Liver (tissue), 9 donors: Measurements from ENCODE around the gene CLRN3. TPM values are rescaled to one million over a fixed set of nuclear protein-coding genes. Genes with fewer than 3 reads are reported as not detected.

ENCODE experiments used
- DNase-seq: peaks from one replicate; pipeline ENCODE4 v3.0.0-alpha.2; 2017; ENCODE audit warnings: low spot score
- H3K27ac ChIP-seq, 2 donors: one replicate each; pipeline ENCODE4 v1.7.0; 2013; ENCODE audit warnings: inconsistent platforms in 2 of 2, low read length in 2 of 2, control low read depth in 1 of 2, low read depth in 1 of 2, mild to moderate bottlenecking in 1 of 2
- H3K27me3 ChIP-seq, 4 donors: one replicate each; pipeline versions ENCODE4 v1.6.1 to v1.7.0; 2013; ENCODE audit warnings: low read length in 3 of 4, inconsistent platforms in 1 of 4, mild to moderate bottlenecking in 1 of 4, moderate library complexity in 1 of 4; ENCODE audit not compliant: control insufficient read depth in 4 of 4, insufficient read depth in 4 of 4
- H3K36me3 ChIP-seq, 4 donors: one replicate each; pipeline versions ENCODE4 v1.6.1 to v1.7.0; 2013; ENCODE audit warnings: low read length in 3 of 4, mild to moderate bottlenecking in 3 of 4, low read depth in 1 of 4, moderate library complexity in 1 of 4; ENCODE audit not compliant: control insufficient read depth in 4 of 4, insufficient read depth in 3 of 4
- H3K4me1 ChIP-seq, 4 donors: one replicate each; pipeline versions ENCODE4 v1.6.1 to v1.7.0; 2013; ENCODE audit warnings: low read length in 3 of 4, mild to moderate bottlenecking in 3 of 4, moderate library complexity in 1 of 4; ENCODE audit not compliant: control insufficient read depth in 4 of 4, insufficient read depth in 4 of 4
- H3K4me3 ChIP-seq, 3 donors: one replicate each; pipeline versions ENCODE4 v1.6.1 to v1.7.0; 2013; ENCODE audit warnings: low read length in 3 of 3, control low read depth in 1 of 3, low read depth in 1 of 3, mild to moderate bottlenecking in 1 of 3
- H3K9ac ChIP-seq, 2 donors: one replicate each; pipeline ENCODE4 v1.7.0; 2013; ENCODE audit warnings: low read length in 2 of 2, mild to moderate bottlenecking in 2 of 2, moderate library complexity in 2 of 2, control low read depth in 1 of 2, low read depth in 1 of 2
- H3K9me3 ChIP-seq, 4 donors: one replicate each; pipeline versions ENCODE4 v1.6.1 to v1.7.0; 2013; ENCODE audit warnings: low read length in 3 of 4; ENCODE audit not compliant: control insufficient read depth in 4 of 4
- ATF3 ChIP-seq: IDR thresholded peaks from 2 replicates; pipeline ENCODE4 v1.6.1; 2016; ENCODE audit warnings: antibody characterized with exemption
- CTCF ChIP-seq: fragments of 150-350 bp; IDR thresholded peaks from 2 replicates; pipeline ENCODE4 v1.5.1; 2017; ENCODE audit warnings: improper control_type of control experiment, low read depth, low read length; ENCODE audit not compliant: missing input control
- EGR1 ChIP-seq, 2 donors: IDR thresholded peaks; 2 replicates each; pipeline ENCODE4 v1.6.1; 2016 to 2018; ENCODE audit warnings: antibody characterized with exemption in 2 of 2, low read depth in 2 of 2
- FOXA1 ChIP-seq: IDR thresholded peaks from 2 replicates; pipeline ENCODE4 v1.6.1; 2016; ENCODE audit warnings: antibody characterized with exemption
- FOXA2 ChIP-seq: IDR thresholded peaks from 2 replicates; pipeline ENCODE4 v1.6.1; 2016; ENCODE audit warnings: antibody characterized with exemption
- GABPA ChIP-seq, 2 donors: IDR thresholded peaks in 1 of 2; conservative IDR thresholded peaks in 1 of 2; 2 replicates each; pipeline ENCODE4 v1.6.1; 2016; ENCODE audit warnings: antibody characterized with exemption in 2 of 2, mild to moderate bottlenecking in 1 of 2, moderate library complexity in 1 of 2
- HNF4A ChIP-seq, 2 donors: conservative IDR thresholded peaks; 2 replicates each; pipeline ENCODE4 v1.6.1; 2016; ENCODE audit warnings: antibody characterized with exemption in 2 of 2, mild to moderate bottlenecking in 2 of 2
- HNF4G ChIP-seq: IDR thresholded peaks from 2 replicates; pipeline ENCODE4 v1.6.1; 2016; ENCODE audit warnings: antibody characterized with exemption
- JUND ChIP-seq, 2 donors: IDR thresholded peaks; 2 replicates each; pipeline ENCODE4 v1.6.1; 2016; ENCODE audit warnings: antibody characterized with exemption in 2 of 2
- MAX ChIP-seq: IDR thresholded peaks from 2 replicates; pipeline ENCODE4 v1.6.1; 2016; ENCODE audit warnings: antibody characterized with exemption
- NR2F2 ChIP-seq: IDR thresholded peaks from 2 replicates; pipeline ENCODE4 v1.6.1; 2016; ENCODE audit warnings: antibody characterized with exemption
- RAD21 ChIP-seq, 2 donors: IDR thresholded peaks; 2 replicates each; pipeline ENCODE4 v1.6.1; 2016; ENCODE audit warnings: antibody characterized with exemption in 2 of 2, mild to moderate bottlenecking in 2 of 2
- REST ChIP-seq: IDR thresholded peaks from 2 replicates; pipeline ENCODE4 v1.6.1; 2016; ENCODE audit warnings: antibody characterized with exemption, mild to moderate bottlenecking
- RXRA ChIP-seq, 2 donors: IDR thresholded peaks; 2 replicates each; pipeline ENCODE4 v1.6.1; 2017 to 2018; ENCODE audit warnings: antibody characterized with exemption in 2 of 2, mild to moderate bottlenecking in 1 of 2
- SP1 ChIP-seq: IDR thresholded peaks from 2 replicates; pipeline ENCODE4 v1.6.1; 2018; ENCODE audit warnings: antibody characterized with exemption, mild to moderate bottlenecking
- TAF1 ChIP-seq: conservative IDR thresholded peaks from 2 replicates; pipeline ENCODE4 v1.6.1; 2016; ENCODE audit warnings: antibody characterized with exemption, mild to moderate bottlenecking
- YY1 ChIP-seq: IDR thresholded peaks from 2 replicates; pipeline ENCODE4 v1.6.1; 2016; ENCODE audit warnings: antibody characterized with exemption, mild to moderate bottlenecking
- ZBTB33 ChIP-seq: IDR thresholded peaks from 2 replicates; pipeline ENCODE4 v1.6.1; 2016; ENCODE audit warnings: antibody characterized with exemption
- WGBS: extraction: QIAGEN DNeasy Blood & Tissue Kit; methylation state at CpG from one replicate; pipeline ENCODE4 v1.1.7; 2013; 5-methylcytosine and 5-hydroxymethylcytosine counted together
- polyA plus RNA-seq, 2 donors: library from polyadenylated mRNA; stranded (reverse) in 1 of 2; unstranded in 1 of 2; fragments of 200-250 nt in 1 of 2; fragments of >200 nt in 1 of 2; fragmentation: Nextera tagmentation in 1 of 2; extraction: Ambion mirVana in 1 of 2; gene quantifications; one replicate each; pipeline versions ENCODE4 v1.2.1 to v1.2.3, GENCODE V29; 2013 to 2015
- total RNA-seq, 2 donors: library from RNA; depleted of rRNA; stranded (reverse); fragments of >200 nt; gene quantifications; one replicate each; pipeline ENCODE4 v1.2.3, GENCODE V29; 2014
- donor health status: healthy.
- donor health status: healthy.
- donor health status: healthy.
- donor health status: healthy.
- donor health status: healthy.

The CLRN3 gene
- total and polyA plus RNA-seq, 4 donors = 0.33 to 16.9 (median 6.9) TPM

GRCh38 chr10:127915324-127915723 lies 22.6 kb upstream of the CLRN3 start:
- TF ChIP-seq YY1 (no peak), TAF1 (no peak), CTCF (no peak), REST (no peak), ZBTB33 (no peak), SP1 (no peak), HNF4A (conservative IDR thresholded peaks at IDR 0.05) (no peak), FOXA2 (no peak), EGR1 (IDR thresholded peaks at IDR 0.05; ENCODE audit: low read depth in 2 of 2) (no peak), NR2F2 (no peak), JUND (IDR thresholded peaks at IDR 0.05) (no peak), GABPA (IDR thresholded peaks at IDR 0.05 in 1 of 2, conservative IDR thresholded peaks at IDR 0.05 in 1 of 2) (no peak), HNF4G (no peak), ATF3 (no peak), RAD21 (IDR thresholded peaks at IDR 0.05) (no peak), RXRA (IDR thresholded peaks at IDR 0.05) (no peak), FOXA1 (no peak), MAX (no peak)

More at GRCh38 chr10:127915324-127915723, 22.6 kb upstream of the CLRN3 start:
- Histone ChIP-seq H3K9ac (no peak overlapping the region), H3K36me3 (no peaks in the 10 kb centered on the region), H3K4me1 (no peaks in the 10 kb centered on the region), H3K4me3 (no peak overlapping the region), H3K27ac (no peak overlapping the region), H3K9me3 (no peaks in the 10 kb centered on the region), H3K27me3 (no peaks in the 10 kb centered on the region)
- WGBS = 86% methylated on average over 4 of the region's 4 CpGs
- DNase-seq = no peak
